Rectal smooth muscle tissue (tissue), 1 donor: ENCODE measurements around the gene BCKDK.

Source experiments
- H3K27ac ChIP-seq: one replicate; pipeline ENCODE4 v1.7.0; 2013; ENCODE audit warnings: low read depth, low read length, inconsistent platforms
- H3K27me3 ChIP-seq: one replicate; pipeline ENCODE4 v1.7.0; 2013; ENCODE audit warnings: low read length; ENCODE audit not compliant: control insufficient read depth, insufficient read depth
- H3K36me3 ChIP-seq: one replicate; pipeline ENCODE4 v1.7.0; 2013; ENCODE audit warnings: low read length; ENCODE audit not compliant: control insufficient read depth, insufficient read depth
- H3K4me1 ChIP-seq: one replicate; pipeline ENCODE4 v1.7.0; 2013; ENCODE audit warnings: low read length; ENCODE audit not compliant: control insufficient read depth, insufficient read depth
- H3K4me3 ChIP-seq: one replicate; pipeline ENCODE4 v1.7.0; 2013; ENCODE audit warnings: low read length
- H3K9ac ChIP-seq: one replicate; pipeline ENCODE4 v1.7.0; 2013; ENCODE audit warnings: low read length

The BCKDK gene

GRCh38 chr16:31082368-31083045 lies 25.7 kb upstream of the BCKDK start:
- no peak overlapping the region for H3K27ac ChIP-seq
- peaks cover 43% of the 10 kb centered on the region for H3K36me3 ChIP-seq
- no peaks in the 10 kb centered on the region for H3K4me1 ChIP-seq
- H3K27me3 ChIP-seq: no peaks in the 10 kb centered on the region
- H3K9ac ChIP-seq: no peak overlapping the region
- no peak overlapping the region for H3K4me3 ChIP-seq

GRCh38 chr16:31083081-31083480 lies 25.1 kb upstream of the BCKDK start:
- Histone ChIP-seq H3K9ac (no peak overlapping the region), H3K27ac (no peak overlapping the region), H3K4me1 (no peaks in the 10 kb centered on the region), H3K27me3 (no peaks in the 10 kb centered on the region), H3K36me3 (peaks cover 37% of the 10 kb centered on the region), H3K4me3 (no peak overlapping the region)

GRCh38 chr16:31083556-31083955 lies 24.6 kb upstream of the BCKDK start:
- Histone ChIP-seq H3K4me1 (no peaks in the 10 kb centered on the region), H3K27me3 (no peaks in the 10 kb centered on the region), H3K36me3 (peaks cover 33% of the 10 kb centered on the region), H3K9ac (no peak overlapping the region), H3K4me3 (no peak overlapping the region), H3K27ac (no peak overlapping the region)

GRCh38 chr16:31083981-31084380 lies 24.2 kb upstream of the BCKDK start:
- H3K4me1 ChIP-seq: no peaks in the 10 kb centered on the region
- no peak overlapping the region for H3K9ac ChIP-seq
- H3K36me3 ChIP-seq: peaks cover 28% of the 10 kb centered on the region
- H3K27me3 ChIP-seq: no peaks in the 10 kb centered on the region
- no peak overlapping the region for H3K4me3 ChIP-seq
- no peak overlapping the region for H3K27ac ChIP-seq

- peaks cover 21% of the 10 kb centered on the region for H3K36me3 ChIP-seq
- H3K27ac ChIP-seq: no peak overlapping the region
- no peaks in the 10 kb centered on the region for H3K4me1 ChIP-seq
- H3K27me3 ChIP-seq: no peaks in the 10 kb centered on the region
- H3K4me3 ChIP-seq: no peak overlapping the region
- no peak overlapping the region for H3K9ac ChIP-seq
Measured at GRCh38 chr16:31084584-31085302, 23.4 kb upstream of the BCKDK start.

- Histone ChIP-seq H3K27ac (no peak overlapping the region), H3K4me1 (no peaks in the 10 kb centered on the region), H3K36me3 (peaks cover 16% of the 10 kb centered on the region), H3K27me3 (no peaks in the 10 kb centered on the region), H3K4me3 (no peak overlapping the region), H3K9ac (no peak overlapping the region)
Measured at GRCh38 chr16:31085411-31085810, 22.8 kb upstream of the BCKDK start.

GRCh38 chr16:31085873-31086628 lies 22.1 kb upstream of the BCKDK start:
- H3K27me3 ChIP-seq: no peaks in the 10 kb centered on the region
- no peak overlapping the region for H3K9ac ChIP-seq
- H3K27ac ChIP-seq: no peak overlapping the region
- peaks cover 15% of the 10 kb centered on the region for H3K36me3 ChIP-seq
- H3K4me1 ChIP-seq: no peaks in the 10 kb centered on the region
- no peak overlapping the region for H3K4me3 ChIP-seq

GRCh38 chr16:31086629-31086906 lies 21.6 kb upstream of the BCKDK start:
- Histone ChIP-seq H3K27ac (no peak overlapping the region), H3K36me3 (peaks cover 14% of the 10 kb centered on the region), H3K4me1 (no peaks in the 10 kb centered on the region), H3K4me3 (no peak overlapping the region), H3K27me3 (no peaks in the 10 kb centered on the region), H3K9ac (no peak overlapping the region)

- no peak overlapping the region for H3K4me3 ChIP-seq
- no peaks in the 10 kb centered on the region for H3K4me1 ChIP-seq
- peaks cover 14% of the 10 kb centered on the region for H3K36me3 ChIP-seq
- no peak overlapping the region for H3K27ac ChIP-seq
- H3K27me3 ChIP-seq: no peaks in the 10 kb centered on the region
- no peak overlapping the region for H3K9ac ChIP-seq
Measured at GRCh38 chr16:31087481-31087880, 20.7 kb upstream of the BCKDK start.

- Histone ChIP-seq H3K27ac (no peak overlapping the region), H3K27me3 (no peaks in the 10 kb centered on the region), H3K36me3 (peaks cover 14% of the 10 kb centered on the region), H3K4me1 (no peaks in the 10 kb centered on the region), H3K4me3 (no peak overlapping the region), H3K9ac (no peak overlapping the region)
Measured at GRCh38 chr16:31087971-31088370, 20.2 kb upstream of the BCKDK start.

GRCh38 chr16:31088459-31089183 lies 19.6 kb upstream of the BCKDK start, which contains the start of gene PRSS53:
TSS of gene PRSS53 (minus strand) at chr16:31088943. CDS start at chr16:31088809, 134 bp downstream.
- H3K27ac ChIP-seq: no peak within 1 kb of the TSS
- no peaks in the 10 kb centered on the region for H3K27me3 ChIP-seq
- H3K36me3 ChIP-seq: peaks cover 14% of the 10 kb centered on the region
- no peaks in the 10 kb centered on the region for H3K4me1 ChIP-seq
- H3K9ac ChIP-seq: no peak within 1 kb of the TSS
- H3K4me3 ChIP-seq: no peak within 1 kb of the TSS

- H3K27ac ChIP-seq: no peak overlapping the region
- H3K4me1 ChIP-seq: no peaks in the 10 kb centered on the region
- peaks cover 9% of the 10 kb centered on the region for H3K36me3 ChIP-seq
- H3K27me3 ChIP-seq: no peaks in the 10 kb centered on the region
- H3K4me3 ChIP-seq: no peak overlapping the region
- no peak overlapping the region for H3K9ac ChIP-seq
Measured at GRCh38 chr16:31089199-31089598, 19.0 kb upstream of the BCKDK start.
